Heart left ventricle (tissue), 16 donors: ENCODE measurements around the gene VCPKMT. TPM values are rescaled to one million over a fixed set of nuclear protein-coding genes. Genes with fewer than 3 reads are reported as not detected.
A peak's percentile ranks its signal among the peaks of the same experiment; 100 is the strongest.

Experiments
- ATAC-seq, 4 donors: fragments of 200-7000 bp; cut with Tn5 transposase; one replicate each; pipeline ENCODE4 v1.9.1; 2020 to 2022; ENCODE audit warnings: moderate library complexity in 4 of 4, mild to moderate bottlenecking in 3 of 4, moderate number of reproducible peaks in 1 of 4
- DNase-seq, 5 donors: peaks; one replicate each; pipeline ENCODE4 v3.0.0-alpha.2; 2020
- H3K27ac ChIP-seq, 12 donors: fragments of 200-600 bp; sonication (generic) in 4 of 12; one replicate each; pipeline versions ENCODE4 v1.5.0 to v1.8.0; 2016 to 2022; ENCODE audit warnings: mild to moderate bottlenecking in 2 of 12
- H3K27me3 ChIP-seq, 9 donors: fragments of 200-600 bp; sonication (generic) in 2 of 9; one replicate each; pipeline versions ENCODE4 v1.5.1 to v1.8.0; 2016 to 2022; ENCODE audit warnings: mild to moderate bottlenecking in 3 of 9
- H3K36me3 ChIP-seq, 9 donors: fragments of 200-600 bp; sonication (generic) in 2 of 9; one replicate each; pipeline versions ENCODE4 v1.5.0 to v1.8.0; 2018 to 2022; ENCODE audit warnings: mild to moderate bottlenecking in 2 of 9
- H3K4me1 ChIP-seq, 12 donors: fragments of 200-600 bp; sonication (generic) in 4 of 12; one replicate each; pipeline versions ENCODE4 v1.5.0 to v1.8.0; 2016 to 2022; ENCODE audit warnings: mild to moderate bottlenecking in 3 of 12
- H3K4me3 ChIP-seq, 12 donors: fragments of 200-600 bp; sonication (generic) in 4 of 12; one replicate each; pipeline versions ENCODE4 v1.5.0 to v1.8.0; 2017 to 2022; ENCODE audit warnings: mild to moderate bottlenecking in 9 of 12, moderate library complexity in 4 of 12
- H3K9me3 ChIP-seq, 12 donors: fragments of 200-600 bp; sonication (generic) in 4 of 12; one replicate each; pipeline versions ENCODE4 v1.5.0 to v1.8.0; 2016 to 2022; ENCODE audit warnings: mild to moderate bottlenecking in 1 of 12
- CTCF ChIP-seq, 12 donors: fragments of 200-600 bp; sonication (generic) in 4 of 12; IDR thresholded peaks; one replicate each; pipeline versions ENCODE4 v1.5.0 to v1.8.0; 2018 to 2022; ENCODE audit warnings: antibody characterized with exemption in 12 of 12, mild to moderate bottlenecking in 5 of 12
- POLR2A ChIP-seq, 2 donors: fragments of 450-650 bp; IDR thresholded peaks; one replicate each; pipeline ENCODE4 v1.6.1; 2017; ENCODE audit warnings: antibody characterized with exemption in 2 of 2, mild to moderate bottlenecking in 2 of 2, moderate library complexity in 2 of 2
- WGBS, 4 donors: extraction: QIAGEN DNeasy Blood & Tissue Kit in 2 of 4; methylation state at CpG; one replicate each; pipeline versions ENCODE4 v1.1.5 to v1.1.7; 2013 to 2018; 5-methylcytosine and 5-hydroxymethylcytosine counted together
- intact Hi-C, 10 donors: fragments of 100-400 bp; cut with DNase I; formaldehyde crosslinking; loops; one replicate each; pipeline versions ENCODE4 v1.11.1 to v1.14.2; 2022
- polyA plus RNA-seq, 2 donors: library from polyadenylated mRNA; stranded (reverse); fragments of 200-250 nt; gene quantifications; one replicate each; pipeline ENCODE4 v1.2.3, GENCODE V29; 2013
- total RNA-seq, 9 donors: library from RNA; depleted of rRNA in 2 of 9; stranded (reverse); fragments of >200 nt in 2 of 9; fragmentation: NEBNext Ultra II Directional in 3 of 9; extraction: Animal tissue kit (Norgen Biotek cat#: 25700) in 3 of 9; gene quantifications; one replicate each; pipeline versions ENCODE4 v1.1.0 to v1.2.4, GENCODE V29; 2016 to 2023
- donor health status: ischemic (EF 13 %, LVEDD 7.1; RV severe dilation, severe dysfunction).
- donor health status: healthy with polysubstance abuse.
- donor health status: DM: no; HTN: yes; CAD: no.
- donor health status: DM: no; HTN: no; CAD: no.
- donor health status: ischemic (EF 25% LVEDD 6.9; RV normal size, moderate dysfunction).
- donor health status: ischemic (EF 25% LVEDD 5.7; RV mildly dilated, moderate dysfunction).
- donor health status: healthy.
- donor health status: DM: yes; HTN: yes; CAD: no.
- donor health status: ischemic (EF 35%, LVEDD 5.7; RV mildly dilated, moderate dysfunction).
- donor health status: nonischemic (EF 11% LVEDD 7.7; RV severe dilation, severe dysfunction).
- donor health status: DM: yes; HTN: yes; CAD: no.
- donor health status: PGD.
- donor health status: ischemic (EF 29% LVEDD 5.4; RV normal size, mild dysfunction).
- donor health status: nonischemic (EF 23%, LVEDD 6.1; RV moderate dilation, normal function).

The VCPKMT gene
- total and polyA plus RNA-seq, 11 donors = 0.95 to 7.1 (median 3.1) TPM

GRCh38 chr14:50117456-50117855 lies 1.1 kb upstream of the VCPKMT start:
- intact Hi-C loops = loop anchor here in 2 of 10 donors (2.0 to 5.0 kb wide), 4 partner anchors 115 to 483 kb away; partner anchors contain the start of genes SOS2 (in 2 of the 2), DNAAF2 (in 1 of the 2) and MAP4K5 (in 1 of the 2)
- ATAC-seq = no peak
- peak overlapping the region in 8 of 12 donors; percentile 71 to 90 (median 84) for H3K27ac ChIP-seq
- TF ChIP-seq POLR2A (IDR thresholded peaks at IDR 0.05) (no peak), CTCF (IDR thresholded peaks at IDR 0.05) (no peak)
- peaks cover 0 to 69% (median 44%) of the 10 kb centered on the region in 9 donors for H3K36me3 ChIP-seq
- 89 to 91% (median 91%) methylated on average over 2 of the region's 2 CpGs for WGBS, 4 donors
- H3K4me3 ChIP-seq = no peak overlapping the region
- DNase-seq = no peak
- H3K9me3 ChIP-seq = no peaks in the 10 kb centered on the region
- no peaks in the 10 kb centered on the region for H3K27me3 ChIP-seq
- peaks cover 0 to 22% (median 14%) of the 10 kb centered on the region in 12 donors for H3K4me1 ChIP-seq

GRCh38 chr14:50116966-50117365 lies 594 bp upstream of the VCPKMT start:
- H3K27me3 ChIP-seq = no peaks in the 10 kb centered on the region
- peaks cover 0 to 69% (median 45%) of the 10 kb centered on the region in 9 donors for H3K36me3 ChIP-seq
- DNase-seq = no peak
- no peak for ATAC-seq
- peak overlapping the region; percentile 66 to 90 (median 82) for H3K27ac ChIP-seq
- no peaks in the 10 kb centered on the region for H3K9me3 ChIP-seq
- WGBS, 4 donors = 14 to 23% (median 20%) methylated on average over 2 of the region's 2 CpGs
- intact Hi-C loops = loop anchor here in 2 of 10 donors (2.0 to 5.0 kb wide), 4 partner anchors 115 to 482 kb away; partner anchors contain the start of genes SOS2 (in 2 of the 2), DNAAF2 (in 1 of the 2) and MAP4K5 (in 1 of the 2)
- peaks cover 0 to 22% (median 14%) of the 10 kb centered on the region in 12 donors for H3K4me1 ChIP-seq
- TF ChIP-seq CTCF (IDR thresholded peaks at IDR 0.05) = no peak
- TF ChIP-seq POLR2A (IDR thresholded peaks at IDR 0.05) = no peak
- peak overlapping the region in 11 of 12 donors; percentile 68 to 87 (median 72) for H3K4me3 ChIP-seq

- DNase-seq (no peak), ATAC-seq (no peak)
- WGBS, 4 donors = 67 to 80% (median 72%) methylated on average over 3 to 4 of the region's 4 CpGs
- Histone ChIP-seq H3K4me3 (no peak overlapping the region), H3K4me1 (peaks cover 0 to 22% (median 14%) of the 10 kb centered on the region in 12 donors), H3K27ac (no peak overlapping the region), H3K9me3 (no peaks in the 10 kb centered on the region), H3K36me3 (peaks cover 0 to 79% (median 69%) of the 10 kb centered on the region in 9 donors), H3K27me3 (no peaks in the 10 kb centered on the region)
- TF ChIP-seq CTCF (IDR thresholded peaks at IDR 0.05) (no peak), POLR2A (IDR thresholded peaks at IDR 0.05) (no peak)
- intact Hi-C loops = no loop called here
Observed at GRCh38 chr14:50113381-50114035, 2.9 kb downstream of the VCPKMT start.

- ATAC-seq = no peak
- Histone ChIP-seq H3K27ac (no peak overlapping the region), H3K36me3 (peaks cover 0 to 89% (median 73%) of the 10 kb centered on the region in 9 donors), H3K9me3 (no peaks in the 10 kb centered on the region), H3K4me3 (no peak overlapping the region), H3K27me3 (no peaks in the 10 kb centered on the region), H3K4me1 (peaks cover 0 to 11% (median 5%) of the 10 kb centered on the region in 12 donors)
- intact Hi-C loops = no loop called here
- no peak for DNase-seq
- 70 to 81% (median 76%) methylated on average over 4 of the region's 4 CpGs for WGBS, 4 donors
- TF ChIP-seq CTCF (IDR thresholded peaks at IDR 0.05) (no peak), POLR2A (IDR thresholded peaks at IDR 0.05) (no peak)
Observed at GRCh38 chr14:50110323-50111037, 5.9 kb downstream of the VCPKMT start.
